ENCODE data around the gene PNMT. TPM values are rescaled to one million over a fixed set of nuclear protein-coding genes. Genes with fewer than 3 reads are reported as not detected.

PNMT gene
- total RNA-seq, 4 donors from 2014 or later, result 0.26 to 8.4 (median 1.3) TPM

GRCh38 chr17:39660397-39661385 is 7.6 kb upstream of the PNMT start:
- DNase-seq, result no peak
- Histone ChIP-seq H3K9me3 (no peaks in the 10 kb centered on the region), H3K36me3 (peaks cover 7 to 75% (median 13%) of the 10 kb centered on the region in 3 donors), H3K4me1 (peaks cover 18 to 79% (median 47%) of the 10 kb centered on the region in 3 donors), H3K4me3 (peak overlapping the region in 1 of 4 donors; percentile 16), H3K27ac (peak overlapping the region; percentile 33 to 83 (median 70)), H3K27me3 (peaks cover 0 to 7% (median 0%) of the 10 kb centered on the region in 4 donors)
- WGBS, 2 donors, result 87 to 93% methylated on average over 3 to 19 of the region's 35 CpGs
- intact Hi-C loops (cut with DNase I), result no loop called here
- TF ChIP-seq POLR2A (IDR thresholded peaks at IDR 0.05), result no peak
- no peak for TF ChIP-seq CTCF (IDR thresholded peaks at IDR 0.05)

GRCh38 chr17:39661744-39662541 is 6.3 kb upstream of the PNMT start:
- Histone ChIP-seq H3K9me3 (no peaks in the 10 kb centered on the region), H3K27me3 (peaks cover 0 to 20% (median 0%) of the 10 kb centered on the region in 4 donors), H3K27ac (peak overlapping the region in 3 of 4 donors; percentile 64 to 83 (median 75)), H3K36me3 (peaks cover 7 to 63% (median 13%) of the 10 kb centered on the region in 3 donors), H3K4me3 (no peak overlapping the region), H3K4me1 (peaks cover 25 to 91% (median 49%) of the 10 kb centered on the region in 3 donors)
- 73 to 74% methylated on average over 4 to 5 of the region's 8 CpGs for WGBS, 2 donors
- TF ChIP-seq CTCF (IDR thresholded peaks at IDR 0.05) (no peak), POLR2A (IDR thresholded peaks at IDR 0.05) (no peak)
- intact Hi-C loops (cut with DNase I), result no loop called here
- no peak for DNase-seq

- Histone ChIP-seq H3K27me3 (peaks cover 0 to 28% (median 0%) of the 10 kb centered on the region in 4 donors), H3K36me3 (peaks cover 7 to 55% (median 13%) of the 10 kb centered on the region in 3 donors), H3K4me1 (peaks cover 33 to 99% (median 57%) of the 10 kb centered on the region in 3 donors), H3K9me3 (no peaks in the 10 kb centered on the region), H3K27ac (peak overlapping the region in 3 of 4 donors; percentile 64 to 83 (median 75)), H3K4me3 (no peak overlapping the region)
- DNase-seq, result no peak
- TF ChIP-seq CTCF (IDR thresholded peaks at IDR 0.05) (no peak), POLR2A (IDR thresholded peaks at IDR 0.05) (no peak)
- intact Hi-C loops (cut with DNase I), result no loop called here
- WGBS, 2 donors, result 88% methylated on average over 5 of the region's 22 CpGs; no CpG with 5 or more reads in 1 of the 2 donors
Measured at GRCh38 chr17:39662551-39663339, 5.5 kb upstream of the PNMT start.

GRCh38 chr17:39663340-39663687 is 4.9 kb upstream of the PNMT start:
- no peak for TF ChIP-seq CTCF (IDR thresholded peaks at IDR 0.05)
- no peak for TF ChIP-seq POLR2A (IDR thresholded peaks at IDR 0.05)
- H3K4me3 ChIP-seq, result no peak overlapping the region
- no peak for DNase-seq
- intact Hi-C loops (cut with DNase I), result no loop called here
- peaks cover 0 to 33% (median 0%) of the 10 kb centered on the region in 4 donors for H3K27me3 ChIP-seq
- WGBS, 2 donors, result 75% methylated on average over 4 of the region's 4 CpGs; no CpG with 5 or more reads in 1 of the 2 donors
- H3K4me1 ChIP-seq, result peaks cover 39 to 100% (median 63%) of the 10 kb centered on the region in 3 donors
- peak overlapping the region in 3 of 4 donors; percentile 64 to 83 (median 75) for H3K27ac ChIP-seq
- H3K9me3 ChIP-seq, result no peaks in the 10 kb centered on the region
- peaks cover 5 to 49% (median 13%) of the 10 kb centered on the region in 3 donors for H3K36me3 ChIP-seq
